Transverse colon (tissue), 4 donors: ENCODE data around the gene NEK6. TPM values are rescaled to one million over a fixed set of nuclear protein-coding genes. Genes with fewer than 3 reads are reported as not detected.
"Not testable (repeated sequence)": the region's sequence is repeated elsewhere in the genome, so short reads cannot be mapped to it uniquely, and the experiment has no call there.

Experiments
- DNase-seq: peaks from one replicate; pipeline ENCODE4 v3.0.0-alpha.2; 2019
- H3K27ac ChIP-seq, 4 donors: fragments of 200-600 bp; sonication (generic); 2 replicates each; pipeline ENCODE4 v1.5.1; 2016 to 2018; ENCODE audit warnings: inconsistent platforms in 4 of 4
- H3K27me3 ChIP-seq: fragments of 200-600 bp; sonication (generic); 2 replicates; pipeline ENCODE4 v1.5.1; 2017; ENCODE audit warnings: inconsistent platforms
- H3K36me3 ChIP-seq, 4 donors: fragments of 200-600 bp; sonication (generic); 2 replicates each; pipeline ENCODE4 v1.5.1; 2017 to 2019; ENCODE audit warnings: inconsistent platforms in 4 of 4
- H3K4me1 ChIP-seq, 4 donors: fragments of 200-600 bp; sonication (generic); 2 replicates each; pipeline ENCODE4 v1.5.1; 2017 to 2020; ENCODE audit warnings: inconsistent platforms in 4 of 4
- H3K4me3 ChIP-seq, 4 donors: fragments of 200-600 bp; sonication (generic); 1 replicate in 1 of 4; 2 replicates in 3 of 4; pipeline versions ENCODE4 v1.5.1 to v1.6.1; 2017 to 2019; ENCODE audit warnings: inconsistent platforms in 4 of 4
- H3K9me3 ChIP-seq, 2 donors: fragments of 200-600 bp; sonication (generic); 2 replicates each; pipeline ENCODE4 v1.5.1; 2017 to 2019; ENCODE audit warnings: inconsistent platforms in 2 of 2
- EP300 ChIP-seq: sonication (generic); formaldehyde crosslinking; IDR thresholded peaks from one replicate; pipeline ENCODE4 v1.6.1; 2017; ENCODE audit warnings: antibody characterized with exemption, low read depth
- POLR2A ChIP-seq: fragments of 450-650 bp; IDR thresholded peaks from one replicate; pipeline ENCODE4 v1.6.1; 2016; ENCODE audit warnings: antibody characterized with exemption, mild to moderate bottlenecking, moderate library complexity
- POLR2AphosphoS5 ChIP-seq, 3 donors: sonication (generic); formaldehyde crosslinking; IDR thresholded peaks; one replicate each; pipeline ENCODE4 v1.6.1; 2016; ENCODE audit warnings: antibody characterized with exemption in 3 of 3
- WGBS, 2 donors: methylation state at CpG; one replicate each; pipeline ENCODE4 v1.1.5; 2018; ENCODE audit warnings: low coverage in 1 of 2; 5-methylcytosine and 5-hydroxymethylcytosine counted together
- in situ Hi-C, 4 donors: fragments of 200-750 bp; cut with MboI; loops; one replicate each; pipeline versions ENCODE4 v1.15.0 to v1.15.1; 2017; ENCODE audit warnings: low sequenced_read_pairs in 3 of 4, low pct_ligation_motif_present in 1 of 4, low pct_unique_long_range_greater_than_20kb in 1 of 4
- intact Hi-C: fragments of 100-400 bp; cut with DNase I; formaldehyde crosslinking; loops from one replicate; pipeline ENCODE4 v1.15.1; 2023; ENCODE audit warnings: low total_unique reads
- total RNA-seq, 4 donors: library from RNA; depleted of rRNA; stranded (reverse); fragments of >200 nt; gene quantifications; one replicate each; pipeline ENCODE4 v1.1.0, GENCODE V29; 2016
- TF ChIP-seq, protein P1 (sequence below), 5 experiments: fragments of 200-600 bp in 3 of 5; fragments of 450-650 bp in 2 of 5; sonication (generic) in 3 of 5; IDR thresholded peaks; 1 replicate in 2 of 5; 2 replicates in 3 of 5; pipeline ENCODE4 v1.5.1; 2016 to 2017; ENCODE audit warnings: antibody characterized with exemption in 5 of 5, inconsistent platforms in 3 of 5, mild to moderate bottlenecking in 2 of 5, moderate library complexity in 1 of 5

Gene NEK6
- total RNA-seq, 4 donors from 2014 or later, result 12.3 to 31.1 (median 21.6) TPM

GRCh38 chr9:124251204-124251603, 6.5 kb upstream of the NEK6 start:
- no peak overlapping the region for H3K27ac ChIP-seq
- H3K9me3 ChIP-seq, result no peaks in the 10 kb centered on the region
- TF ChIP-seq POLR2A, result no peak
- no peak for TF ChIP-seq EP300
- TF ChIP-seq, protein P1, sequence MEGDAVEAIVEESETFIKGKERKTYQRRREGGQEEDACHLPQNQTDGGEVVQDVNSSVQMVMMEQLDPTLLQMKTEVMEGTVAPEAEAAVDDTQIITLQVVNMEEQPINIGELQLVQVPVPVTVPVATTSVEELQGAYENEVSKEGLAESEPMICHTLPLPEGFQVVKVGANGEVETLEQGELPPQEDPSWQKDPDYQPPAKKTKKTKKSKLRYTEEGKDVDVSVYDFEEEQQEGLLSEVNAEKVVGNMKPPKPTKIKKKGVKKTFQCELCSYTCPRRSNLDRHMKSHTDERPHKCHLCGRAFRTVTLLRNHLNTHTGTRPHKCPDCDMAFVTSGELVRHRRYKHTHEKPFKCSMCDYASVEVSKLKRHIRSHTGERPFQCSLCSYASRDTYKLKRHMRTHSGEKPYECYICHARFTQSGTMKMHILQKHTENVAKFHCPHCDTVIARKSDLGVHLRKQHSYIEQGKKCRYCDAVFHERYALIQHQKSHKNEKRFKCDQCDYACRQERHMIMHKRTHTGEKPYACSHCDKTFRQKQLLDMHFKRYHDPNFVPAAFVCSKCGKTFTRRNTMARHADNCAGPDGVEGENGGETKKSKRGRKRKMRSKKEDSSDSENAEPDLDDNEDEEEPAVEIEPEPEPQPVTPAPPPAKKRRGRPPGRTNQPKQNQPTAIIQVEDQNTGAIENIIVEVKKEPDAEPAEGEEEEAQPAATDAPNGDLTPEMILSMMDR (IDR thresholded peaks at IDR 0.05), result no peak
- TF ChIP-seq POLR2AphosphoS5 (IDR thresholded peaks at IDR 0.05), result no peak
- H3K27me3 ChIP-seq, result no peaks in the 10 kb centered on the region
- no peaks in the 10 kb centered on the region for H3K4me1 ChIP-seq
- no peak overlapping the region for H3K4me3 ChIP-seq
- DNase-seq, result no peak
- H3K36me3 ChIP-seq, result no peaks in the 10 kb centered on the region
- WGBS, 2 donors, result 89% methylated on average over 4 of the region's 4 CpGs; no CpG with 5 or more reads in 1 of the 2 donors
- in situ Hi-C loops (no loop called here), intact Hi-C loops (no loop called here)

- in situ Hi-C loops (no loop called here), intact Hi-C loops (no loop called here)
- H3K9me3 ChIP-seq, result no peaks in the 10 kb centered on the region
- H3K4me1 ChIP-seq, result peaks cover 0 to 2% (median 0%) of the 10 kb centered on the region in 4 donors
- H3K36me3 ChIP-seq, result no peaks in the 10 kb centered on the region
- no peaks in the 10 kb centered on the region for H3K27me3 ChIP-seq
- no peak for DNase-seq
- no peak overlapping the region for H3K27ac ChIP-seq
- H3K4me3 ChIP-seq, result no peak overlapping the region
- WGBS, 2 donors, result 81 to 82% methylated on average over 5 to 16 of the region's 16 CpGs
- no peak for TF ChIP-seq POLR2AphosphoS5 (IDR thresholded peaks at IDR 0.05)
- TF ChIP-seq, protein P1 (IDR thresholded peaks at IDR 0.05), result no peak
- no peak for TF ChIP-seq POLR2A
- TF ChIP-seq EP300, result no peak
Observed at GRCh38 chr9:124251605-124252378, 6.0 kb upstream of the NEK6 start.

- H3K27ac ChIP-seq, H3K4me3 ChIP-seq, DNase-seq, intact Hi-C loops, H3K36me3 ChIP-seq, H3K9me3 ChIP-seq, H3K27me3 ChIP-seq, H3K4me1 ChIP-seq, in situ Hi-C loops: not testable (repeated sequence)
- 83 to 91% methylated on average over 6 to 8 of the region's 8 CpGs for WGBS, 2 donors
Observed at GRCh38 chr9:124252878-124253277, 4.9 kb upstream of the NEK6 start.

DNA sequence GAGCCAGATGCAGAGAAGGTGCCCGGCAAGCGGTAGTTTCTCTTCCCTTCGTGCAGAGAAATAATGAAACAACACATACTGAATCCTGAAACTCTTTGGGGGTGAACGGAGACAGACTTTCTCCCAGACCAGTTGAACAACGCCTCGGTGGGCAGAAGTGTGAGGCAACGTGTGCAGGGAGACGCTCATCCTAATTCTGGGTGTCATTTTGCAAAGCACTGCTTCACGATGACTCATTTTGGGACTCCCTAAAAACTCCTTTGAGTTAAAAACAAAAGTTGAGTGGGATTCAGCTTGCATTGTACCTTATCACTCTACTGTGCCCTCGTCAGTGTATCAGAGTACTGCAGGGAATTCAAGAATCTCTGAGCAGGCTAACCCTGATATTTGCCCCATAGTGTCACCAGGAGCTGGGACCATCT, 3.5 kb upstream of the NEK6 start:
- intact Hi-C loops, result no loop called here
- WGBS, 2 donors, result 70 to 82% methylated on average over 2 to 10 of the region's 10 CpGs

More for the DNA sequence above, 3.5 kb upstream of the NEK6 start:
- no peaks in the 10 kb centered on the region for H3K9me3 ChIP-seq
- H3K36me3 ChIP-seq, result no peaks in the 10 kb centered on the region
- H3K27me3 ChIP-seq, result no peaks in the 10 kb centered on the region
- H3K4me3 ChIP-seq, result no peak overlapping the region
- H3K4me1 ChIP-seq, result peaks cover 0 to 15% (median 2%) of the 10 kb centered on the region in 4 donors
- in situ Hi-C loops, result no loop called here
- DNase-seq, result no peak
- no peak for TF ChIP-seq EP300
- TF ChIP-seq, protein P1 (IDR thresholded peaks at IDR 0.05), result no peak
- no peak for TF ChIP-seq POLR2AphosphoS5 (IDR thresholded peaks at IDR 0.05)
- no peak overlapping the region for H3K27ac ChIP-seq
